ENCODE results near the gene NUDT8.

GRCh38 chr11:67631853-67632174 lies 2.1 kb upstream of the NUDT8 start:
- TF ChIP-seq, protein P1, sequence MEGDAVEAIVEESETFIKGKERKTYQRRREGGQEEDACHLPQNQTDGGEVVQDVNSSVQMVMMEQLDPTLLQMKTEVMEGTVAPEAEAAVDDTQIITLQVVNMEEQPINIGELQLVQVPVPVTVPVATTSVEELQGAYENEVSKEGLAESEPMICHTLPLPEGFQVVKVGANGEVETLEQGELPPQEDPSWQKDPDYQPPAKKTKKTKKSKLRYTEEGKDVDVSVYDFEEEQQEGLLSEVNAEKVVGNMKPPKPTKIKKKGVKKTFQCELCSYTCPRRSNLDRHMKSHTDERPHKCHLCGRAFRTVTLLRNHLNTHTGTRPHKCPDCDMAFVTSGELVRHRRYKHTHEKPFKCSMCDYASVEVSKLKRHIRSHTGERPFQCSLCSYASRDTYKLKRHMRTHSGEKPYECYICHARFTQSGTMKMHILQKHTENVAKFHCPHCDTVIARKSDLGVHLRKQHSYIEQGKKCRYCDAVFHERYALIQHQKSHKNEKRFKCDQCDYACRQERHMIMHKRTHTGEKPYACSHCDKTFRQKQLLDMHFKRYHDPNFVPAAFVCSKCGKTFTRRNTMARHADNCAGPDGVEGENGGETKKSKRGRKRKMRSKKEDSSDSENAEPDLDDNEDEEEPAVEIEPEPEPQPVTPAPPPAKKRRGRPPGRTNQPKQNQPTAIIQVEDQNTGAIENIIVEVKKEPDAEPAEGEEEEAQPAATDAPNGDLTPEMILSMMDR (IDR thresholded peaks at IDR 0.05), result no peak
- TF ChIP-seq EP300 (IDR thresholded peaks at IDR 0.05) (no peak), POLR2A (IDR thresholded peaks at IDR 0.05; ENCODE audit: low read depth) (no peak)

All from esophagus muscularis mucosa (tissue), 4 donors.